B cell (primary cell): ENCODE measurements around the gene APPBP2. TPM values are rescaled to one million over a fixed set of nuclear protein-coding genes. Genes with fewer than 3 reads are reported as not detected.

Experiments
- ATAC-seq: fragments of 200-7000 bp; cut with Tn5 transposase; one replicate; pipeline ENCODE4 v1.10.0; 2021; ENCODE audit warnings: low read depth, mild to moderate bottlenecking, moderate number of reproducible peaks, moderate library complexity
- CTCF ChIA-PET: fragments of 350-600 bp; sonication (Branson Sonifier 250); formaldehyde crosslinking; loops from one replicate; lab custom pipeline; 2021; ENCODE audit warnings: antibody characterized with exemption, inconsistent platforms; lab: Charles Lee
- POLR2A ChIA-PET: fragments of 350-600 bp; sonication (Branson Sonifier 250); formaldehyde crosslinking; loops from one replicate; lab custom pipeline; 2021; ENCODE audit warnings: antibody characterized with exemption; lab: Charles Lee
- DNase-seq: peaks from one replicate; pipeline ENCODE4 v3.0.0; 2013
- H2AFZ ChIP-seq: 2 replicates; pipeline ENCODE4 v1.6.1; 2012; ENCODE audit warnings: mild to moderate bottlenecking, low read depth, low read length; ENCODE audit not compliant: insufficient read depth, poor library complexity, severe bottlenecking
- H3K27ac ChIP-seq, 2 donors: 1 replicate in 1 of 2; 2 replicates in 1 of 2; pipeline ENCODE4 v1.5.1; 2012 to 2013; ENCODE audit warnings: low read length in 2 of 2, mild to moderate bottlenecking in 2 of 2, moderate library complexity in 1 of 2
- H3K27me3 ChIP-seq, 4 experiments: fragments of 200-600 bp in 1 of 4; sonication (generic) in 1 of 4; replicated peaks in 1 of 4; 1 replicate in 2 of 4; 2 replicates in 2 of 4; pipeline versions ENCODE4 v1.6.1 to v1.7.0; 2013 to 2016; ENCODE audit warnings: low read length in 3 of 4, mild to moderate bottlenecking in 2 of 4, mixed read lengths in 1 of 4, moderate library complexity in 1 of 4; ENCODE audit not compliant: insufficient read depth in 4 of 4, control insufficient read depth in 3 of 4; ENCODE audit errors: control extremely low read depth in 1 of 4
- H3K36me3 ChIP-seq, 2 experiments: replicated peaks in 1 of 2; 1 replicate in 1 of 2; 2 replicates in 1 of 2; pipeline versions ENCODE4 v1.6.1 to v1.7.1; 2013; ENCODE audit warnings: low read length in 1 of 2; ENCODE audit not compliant: insufficient read depth in 2 of 2, control insufficient read depth in 1 of 2; ENCODE audit errors: control extremely low read depth in 1 of 2, extremely low read depth in 1 of 2
- H3K4me1 ChIP-seq, 2 donors: fragments of 200-600 bp in 1 of 2; sonication (generic) in 1 of 2; 1 replicate in 1 of 2; 2 replicates in 1 of 2; pipeline versions ENCODE4 v1.5.1 to v1.6.1; 2013 to 2017; ENCODE audit warnings: low read length in 2 of 2; ENCODE audit not compliant: control insufficient read depth in 2 of 2, insufficient read depth in 2 of 2
- H3K4me2 ChIP-seq: replicated peaks from 2 replicates; pipeline ENCODE3; 2012; ENCODE audit warnings: mild to moderate bottlenecking, low read depth, low read length; ENCODE audit not compliant: poor library complexity, severe bottlenecking
- H3K4me3 ChIP-seq, 5 experiments: fragments of 200-600 bp in 1 of 5; sonication (generic) in 1 of 5; 1 replicate in 3 of 5; 2 replicates in 2 of 5; pipeline versions ENCODE4 v1.5.1 to v1.7.0; 2011 to 2016; ENCODE audit warnings: low read length in 4 of 5, mild to moderate bottlenecking in 4 of 5, low read depth in 2 of 5, control low read depth in 1 of 5, moderate library complexity in 1 of 5; ENCODE audit not compliant: insufficient read depth in 1 of 5; ENCODE audit errors: control extremely low read depth in 1 of 5, extremely low read depth in 1 of 5
- H3K79me2 ChIP-seq: fragments of 200-600 bp; sonication (generic); one replicate; pipeline ENCODE4 v1.6.0; 2016; ENCODE audit warnings: low read length; ENCODE audit not compliant: control insufficient read depth, insufficient read depth
- H3K9ac ChIP-seq: fragments of 200-600 bp; sonication (generic); 2 replicates; pipeline ENCODE4 v1.6.1; 2017; ENCODE audit warnings: mild to moderate bottlenecking, low read length, moderate library complexity
- H3K9me3 ChIP-seq, 3 donors: one replicate each; pipeline versions ENCODE4 v1.6.1 to v1.7.1; 2013; ENCODE audit warnings: low read length in 2 of 3; ENCODE audit not compliant: control insufficient read depth in 2 of 3, insufficient read depth in 1 of 3; ENCODE audit errors: control extremely low read depth in 1 of 3
- H4K20me1 ChIP-seq: 2 replicates; pipeline ENCODE4 v1.6.0; 2012; ENCODE audit warnings: mild to moderate bottlenecking, low read length; ENCODE audit not compliant: insufficient read depth, control insufficient read depth, poor library complexity, severe bottlenecking
- H3K27ac Mint-ChIP-seq: one replicate; pipeline ENCODE4 v1.8.0; 2021; ENCODE audit warnings: mixed read lengths
- H3K27me3 Mint-ChIP-seq: one replicate; pipeline ENCODE4 v1.8.0; 2021; ENCODE audit warnings: mixed read lengths
- H3K4me1 Mint-ChIP-seq: one replicate; pipeline ENCODE4 v1.8.0; 2021; ENCODE audit warnings: mixed read lengths
- H3K4me3 Mint-ChIP-seq: one replicate; pipeline ENCODE4 v1.8.0; 2021; ENCODE audit warnings: mixed read lengths
- H3K9me3 Mint-ChIP-seq: one replicate; pipeline ENCODE4 v1.8.0; 2022; ENCODE audit warnings: mixed read lengths; ENCODE audit not compliant: insufficient read depth
- CTCF ChIP-seq: fragments of 200-600 bp; IDR thresholded peaks from one replicate; pipeline ENCODE4 v1.8.0; 2022; ENCODE audit warnings: antibody characterized with exemption, mild to moderate bottlenecking
- EZH2 ChIP-seq: IDR thresholded peaks from 2 replicates; pipeline ENCODE4 v1.6.1; 2012; ENCODE audit warnings: borderline replicate concordance, low read depth, mild to moderate bottlenecking, moderate library complexity, low read length; ENCODE audit not compliant: insufficient read depth, poor library complexity, severe bottlenecking
- WGBS: methylation state at CpG from one replicate; pipeline ENCODE4 v1.1.5; 2013; ENCODE audit warnings: missing lambda C conversion rate; ENCODE audit not compliant: insufficient coverage; 5-methylcytosine and 5-hydroxymethylcytosine counted together
- intact Hi-C: fragments of 100-400 bp; cut with micrococcal nuclease; formaldehyde crosslinking; loops from one replicate; pipeline ENCODE4 v1.10.0; 2022
- polyA plus RNA-seq: library from polyadenylated mRNA; depleted of rRNA; stranded (reverse); fragments of >200 nt; gene quantifications from 2 replicates; pipeline ENCODE4 v1.2.3, GENCODE V29; 2012
- total RNA-seq, 2 donors: library from RNA; stranded (reverse); fragments of 120-200 nt in 1 of 2; gene quantifications; 1 replicate in 1 of 2; 2 replicates in 1 of 2; pipeline versions ENCODE4 v1.2.3 to v1.2.4, GENCODE V29; 2013 to 2022

The APPBP2 gene
- total and polyA plus RNA-seq, 2 donors (not counting 1 experiment from before 2014, with no cell fraction given), result 6.3 to 38.8 TPM

- DNase-seq (no peak), ATAC-seq (no peak)
- Histone ChIP-seq H3K79me2 (no peaks in the 10 kb centered on the region), H3K4me2 (no peak overlapping the region), H3K9ac (no peak overlapping the region), H3K9me3 (peaks cover 0 to 4% (median 1%) of the 10 kb centered on the region in 3 donors), H3K4me3 (no peak overlapping the region), H2AFZ (no peak overlapping the region), H3K27me3 (no peaks in the 10 kb centered on the region), H3K36me3 (no peaks in the 10 kb centered on the region), H3K4me1 (no peaks in the 10 kb centered on the region), H3K27ac (no peak overlapping the region), H4K20me1 (no peaks in the 10 kb centered on the region)
- Mint-ChIP-seq H3K4me3 (no peak overlapping the region), H3K9me3 (no peaks in the 10 kb centered on the region), H3K27me3 (no peaks in the 10 kb centered on the region), H3K4me1 (no peaks in the 10 kb centered on the region), H3K27ac (no peak overlapping the region)
- TF ChIP-seq CTCF, result no peak
- TF ChIP-seq EZH2, result no peak
- CTCF ChIA-PET, result interaction anchor here (1.7 kb wide), 1 partner anchor 8 kb away, joined by 4 read pairs; no protein-coding TSS in a partner anchor
- intact Hi-C loops, result no loop called here
- POLR2A ChIA-PET, result no interaction called here
- WGBS, result no CpG with 5 or more reads among the region's 3 CpGs
Measured at GRCh38 chr17:60412701-60413100, 113.3 kb downstream of the APPBP2 start.

- no peak overlapping the region for H3K9ac ChIP-seq
- no peak overlapping the region for H3K27ac Mint-ChIP-seq
- no peak overlapping the region for H3K4me3 Mint-ChIP-seq
- no peaks in the 10 kb centered on the region for H3K36me3 ChIP-seq
- H3K4me2 ChIP-seq, result no peak overlapping the region
- H2AFZ ChIP-seq, result no peak overlapping the region
- no peak overlapping the region for H3K4me3 ChIP-seq
- DNase-seq (no peak), ATAC-seq (no peak)
- no peaks in the 10 kb centered on the region for H3K79me2 ChIP-seq
- WGBS, result no CpG with 5 or more reads among the region's 4 CpGs
- intact Hi-C loops, result no loop called here
- H3K27ac ChIP-seq, result no peak overlapping the region
- no peaks in the 10 kb centered on the region for H3K4me1 Mint-ChIP-seq
- no peaks in the 10 kb centered on the region for H3K27me3 ChIP-seq
- no peaks in the 10 kb centered on the region for H3K9me3 Mint-ChIP-seq
- H3K9me3 ChIP-seq, result peaks cover 0 to 4% (median 1%) of the 10 kb centered on the region in 3 donors
- POLR2A ChIA-PET, result no interaction called here
- no peaks in the 10 kb centered on the region for H3K4me1 ChIP-seq
- TF ChIP-seq EZH2 (no peak), CTCF (no peak)
- CTCF ChIA-PET, result no interaction called here
- no peaks in the 10 kb centered on the region for H3K27me3 Mint-ChIP-seq
- H4K20me1 ChIP-seq, result no peaks in the 10 kb centered on the region
Measured at GRCh38 chr17:60410001-60410400, 116.0 kb downstream of the APPBP2 start.
